Endometrium (tissue), 2 donors: ENCODE results near the gene IFNA1.
"Not testable (repeated sequence)": the region's sequence is repeated elsewhere in the genome, so short reads cannot be mapped to it uniquely, and the experiment has no call there.

Experiments used
- FAIRE-seq: peaks from 2 replicates; lab custom pipeline; 2012; peaks lifted over from hg19 to GRCh38; lab: Jason Lieb, UNC
- donor health status: control.
- donor health status: control.

Gene IFNA1

GRCh38 chr9:21440139-21440538 is at the start of gene IFNA1:
TSS of gene IFNA1 (plus strand) at chr9:21440439. CDS start at chr9:21440508, 69 bp downstream.
- FAIRE-seq = no peak

GRCh38 chr9:21392270-21392669 is 48.0 kb upstream of the IFNA1 start:
- FAIRE-seq = no peak

- no peak for FAIRE-seq
Observed at GRCh38 chr9:21395778-21396717, 44.2 kb upstream of the IFNA1 start.

- no peak for FAIRE-seq
Observed at GRCh38 chr9:21398955-21399489, 41.2 kb upstream of the IFNA1 start.

- FAIRE-seq = no peak
Observed at GRCh38 chr9:21399956-21400355, 40.3 kb upstream of the IFNA1 start.

GRCh38 chr9:21402386-21403251 is 37.6 kb upstream of the IFNA1 start:
- FAIRE-seq = no peak

- no peak for FAIRE-seq
Observed at GRCh38 chr9:21404146-21404545, 36.1 kb upstream of the IFNA1 start.

- FAIRE-seq = no peak
Observed at GRCh38 chr9:21408817-21409216, 31.4 kb upstream of the IFNA1 start, which contains the start of gene IFNA8. TSS of gene IFNA8 (plus strand) at chr9:21409117. CDS start at chr9:21409177, 60 bp downstream.

- no peak for FAIRE-seq
Observed at GRCh38 chr9:21412107-21412506, 28.1 kb upstream of the IFNA1 start.

- FAIRE-seq = no peak
Observed at GRCh38 chr9:21413151-21413550, 27.1 kb upstream of the IFNA1 start.

GRCh38 chr9:21413624-21414023 is 26.6 kb upstream of the IFNA1 start:
- no peak for FAIRE-seq

GRCh38 chr9:21414220-21414940 is 25.9 kb upstream of the IFNA1 start:
- FAIRE-seq = no peak

- FAIRE-seq = no peak
Observed at GRCh38 chr9:21415493-21416267, 24.6 kb upstream of the IFNA1 start.

- no peak for FAIRE-seq
Observed at GRCh38 chr9:21428235-21428634, 12.0 kb upstream of the IFNA1 start.

- FAIRE-seq = no peak
Observed at GRCh38 chr9:21429191-21429590, 11.0 kb upstream of the IFNA1 start.

- FAIRE-seq = no peak
Observed at GRCh38 chr9:21432672-21433425, 7.4 kb upstream of the IFNA1 start.

- FAIRE-seq = no peak
Observed at GRCh38 chr9:21434202-21435014, 5.8 kb upstream of the IFNA1 start.

GRCh38 chr9:21435015-21435383 is 5.2 kb upstream of the IFNA1 start:
- not testable (repeated sequence) for FAIRE-seq

- no peak for FAIRE-seq
Observed at GRCh38 chr9:21443849-21444625, 3.8 kb downstream of the IFNA1 start.
